ENCODE data around the gene TEDC1.

GRCh38 chr14:105445290-105445689 lies 45.8 kb upstream of the TEDC1 start:
- TF ChIP-seq CTCF (IDR thresholded peaks at IDR 0.05) (no peak), POLR2A (IDR thresholded peaks at IDR 0.05) (no peak)

All from testis (tissue), 2 donors.